Lower leg skin (tissue), 3 donors: Measurements from ENCODE around the gene HOXB9.

ENCODE experiments used
- POLR2A ChIP-seq, 2 donors: fragments of 450-650 bp; IDR thresholded peaks; one replicate each; pipeline ENCODE4 v1.6.1; 2016 to 2017; ENCODE audit warnings: antibody characterized with exemption in 2 of 2, mild to moderate bottlenecking in 1 of 2, moderate library complexity in 1 of 2
- TF ChIP-seq, protein P1 (sequence below), 3 donors: fragments of 450-650 bp; IDR thresholded peaks; one replicate each; pipeline ENCODE4 v1.5.1; 2016; ENCODE audit warnings: antibody characterized with exemption in 3 of 3, mild to moderate bottlenecking in 3 of 3, moderate library complexity in 2 of 3

GRCh38 chr17:48588528-48588927, 37.6 kb downstream of the HOXB9 start:
- TF ChIP-seq, protein P1, sequence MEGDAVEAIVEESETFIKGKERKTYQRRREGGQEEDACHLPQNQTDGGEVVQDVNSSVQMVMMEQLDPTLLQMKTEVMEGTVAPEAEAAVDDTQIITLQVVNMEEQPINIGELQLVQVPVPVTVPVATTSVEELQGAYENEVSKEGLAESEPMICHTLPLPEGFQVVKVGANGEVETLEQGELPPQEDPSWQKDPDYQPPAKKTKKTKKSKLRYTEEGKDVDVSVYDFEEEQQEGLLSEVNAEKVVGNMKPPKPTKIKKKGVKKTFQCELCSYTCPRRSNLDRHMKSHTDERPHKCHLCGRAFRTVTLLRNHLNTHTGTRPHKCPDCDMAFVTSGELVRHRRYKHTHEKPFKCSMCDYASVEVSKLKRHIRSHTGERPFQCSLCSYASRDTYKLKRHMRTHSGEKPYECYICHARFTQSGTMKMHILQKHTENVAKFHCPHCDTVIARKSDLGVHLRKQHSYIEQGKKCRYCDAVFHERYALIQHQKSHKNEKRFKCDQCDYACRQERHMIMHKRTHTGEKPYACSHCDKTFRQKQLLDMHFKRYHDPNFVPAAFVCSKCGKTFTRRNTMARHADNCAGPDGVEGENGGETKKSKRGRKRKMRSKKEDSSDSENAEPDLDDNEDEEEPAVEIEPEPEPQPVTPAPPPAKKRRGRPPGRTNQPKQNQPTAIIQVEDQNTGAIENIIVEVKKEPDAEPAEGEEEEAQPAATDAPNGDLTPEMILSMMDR (IDR thresholded peaks at IDR 0.05): no peak
- no peak for TF ChIP-seq POLR2A (IDR thresholded peaks at IDR 0.05)
